ENCODE measurements around the gene HOXD9. TPM values are rescaled to one million over a fixed set of nuclear protein-coding genes. Genes with fewer than 3 reads are reported as not detected.

Gene HOXD9
- total and polyA plus RNA-seq, 3 donors from 2014 or later = 8.2 to 21.2 (median 15.7) TPM

GRCh38 chr2:176125772-176126054, 3.2 kb downstream of the HOXD9 start:
- no peaks in the 10 kb centered on the region for H3K36me3 ChIP-seq (ENCODE audit: low read depth, missing control alignments)
- no peaks in the 10 kb centered on the region for H3K9me3 ChIP-seq
- intact Hi-C loops (cut with DNase I; ENCODE audit: low total_unique reads) = loop anchor here (10.0 kb wide), 1 partner anchor 1029 kb away; no protein-coding TSS in a partner anchor
- H3K4me3 ChIP-seq = no peak overlapping the region
- DNase-seq = no peak
- no peak for TF ChIP-seq CTCF (IDR thresholded peaks at IDR 0.05)
- no peak for TF ChIP-seq POLR2A (IDR thresholded peaks at IDR 0.05)
- peak overlapping the region; percentile 95 to 98 for H3K27ac ChIP-seq
- H3K4me1 ChIP-seq = peaks cover 12% of the 10 kb centered on the region
- no peaks in the 10 kb centered on the region for H3K27me3 ChIP-seq
- WGBS, 2 donors = 64 to 73% methylated on average over 6 of the region's 6 CpGs

GRCh38 chr2:176126929-176127773, 4.6 kb downstream of the HOXD9 start:
- Histone ChIP-seq H3K4me3 (no peak overlapping the region), H3K27me3 (no peaks in the 10 kb centered on the region), H3K27ac (peak overlapping the region; percentile 93 to 98), H3K36me3 (ENCODE audit: low read depth, missing control alignments) (no peaks in the 10 kb centered on the region), H3K9me3 (no peaks in the 10 kb centered on the region), H3K4me1 (peaks cover 12% of the 10 kb centered on the region)
- TF ChIP-seq CTCF (IDR thresholded peaks at IDR 0.05) = peak; percentile 95 to 97 (median 96)
- no peak for TF ChIP-seq POLR2A (IDR thresholded peaks at IDR 0.05)
- intact Hi-C loops (cut with DNase I; ENCODE audit: low total_unique reads) = loop anchor here (10.0 kb wide), 1 partner anchor 1028 kb away; no protein-coding TSS in a partner anchor
- WGBS, 2 donors = 3 to 5% methylated on average over 13 of the region's 13 CpGs
- DNase-seq = peak; percentile 91

- Histone ChIP-seq H3K27me3 (no peaks in the 10 kb centered on the region), H3K36me3 (ENCODE audit: low read depth, missing control alignments) (no peaks in the 10 kb centered on the region), H3K4me1 (peaks cover 12% of the 10 kb centered on the region), H3K9me3 (no peaks in the 10 kb centered on the region), H3K4me3 (peak overlapping the region; percentile 81 to 85), H3K27ac (peak overlapping the region; percentile 93 to 98)
- DNase-seq = no peak
- 6 to 31% methylated on average over 4 of the region's 4 CpGs for WGBS, 2 donors
- TF ChIP-seq POLR2A (IDR thresholded peaks at IDR 0.05) = no peak
- no peak for TF ChIP-seq CTCF (IDR thresholded peaks at IDR 0.05)
- intact Hi-C loops (cut with DNase I; ENCODE audit: low total_unique reads) = loop anchor here (10.0 kb wide), 1 partner anchor 1027 kb away; no protein-coding TSS in a partner anchor
These were observed 5.2 kb downstream of the HOXD9 start for GRCh38 chr2:176127774-176128072.

GRCh38 chr2:176128172-176128981, 5.9 kb downstream of the HOXD9 start:
- 7 to 10% methylated on average over 48 to 49 of the region's 49 CpGs for WGBS, 2 donors
- TF ChIP-seq CTCF (IDR thresholded peaks at IDR 0.05) (no peak), POLR2A (IDR thresholded peaks at IDR 0.05) (no peak)
- H3K4me1 ChIP-seq = peaks cover 12% of the 10 kb centered on the region
- DNase-seq = no peak
- no peaks in the 10 kb centered on the region for H3K9me3 ChIP-seq
- peak overlapping the region; percentile 81 to 85 for H3K4me3 ChIP-seq
- no peaks in the 10 kb centered on the region for H3K27me3 ChIP-seq
- H3K36me3 ChIP-seq (ENCODE audit: low read depth, missing control alignments) = no peaks in the 10 kb centered on the region
- intact Hi-C loops (cut with DNase I; ENCODE audit: low total_unique reads) = loop anchor here (10.0 kb wide), 1 partner anchor 1026 kb away; no protein-coding TSS in a partner anchor
- peak overlapping the region; percentile 93 to 98 for H3K27ac ChIP-seq

Data from testis (tissue), 3 donors.